Activated naive CD4-positive, alpha-beta T cell treated with anti-CD3 and anti-CD28 coated beads for 36 hours (primary cell): ENCODE results near the gene KMT2D. TPM values are rescaled to one million over a fixed set of nuclear protein-coding genes. Genes with fewer than 3 reads are reported as not detected.

ENCODE experiments used
- CTCF ChIA-PET: fragments of 350-600 bp; sonication (Branson Sonifier 250); formaldehyde crosslinking; loops from one replicate; lab custom pipeline; 2021; ENCODE audit warnings: antibody characterized with exemption; lab: Charles Lee
- DNase-seq: peaks from one replicate; pipeline ENCODE4 v3.0.0-alpha.2; 2020
- H3K27ac Mint-ChIP-seq: one replicate; pipeline ENCODE4 v1.8.0; 2021; ENCODE audit warnings: mild to moderate bottlenecking, mixed read lengths
- H3K27me3 Mint-ChIP-seq: one replicate; pipeline ENCODE4 v1.8.0; 2021; ENCODE audit warnings: low read depth, mixed read lengths
- H3K36me3 Mint-ChIP-seq: one replicate; pipeline ENCODE4 v1.8.0; 2021; ENCODE audit warnings: low read depth, mixed read lengths
- H3K4me1 Mint-ChIP-seq: one replicate; pipeline ENCODE4 v1.8.0; 2021; ENCODE audit warnings: low read depth, mixed read lengths
- H3K4me3 Mint-ChIP-seq: one replicate; pipeline ENCODE4 v1.8.0; 2021; ENCODE audit warnings: mild to moderate bottlenecking, moderate library complexity, mixed read lengths
- H3K9me3 Mint-ChIP-seq: one replicate; pipeline ENCODE4 v1.8.0; 2021; ENCODE audit warnings: mixed read lengths
- intact Hi-C: fragments of 100-400 bp; cut with micrococcal nuclease; formaldehyde crosslinking; loops from one replicate; pipeline ENCODE4 v1.15.1; 2023
- total RNA-seq, 2 experiments: library from RNA; stranded (reverse); gene quantifications; one replicate each; pipeline ENCODE4 v1.2.3, GENCODE V29; 2021

Gene KMT2D
- total RNA-seq, 2 experiments from 2014 or later = 44.9 to 49.0 TPM

DNA sequence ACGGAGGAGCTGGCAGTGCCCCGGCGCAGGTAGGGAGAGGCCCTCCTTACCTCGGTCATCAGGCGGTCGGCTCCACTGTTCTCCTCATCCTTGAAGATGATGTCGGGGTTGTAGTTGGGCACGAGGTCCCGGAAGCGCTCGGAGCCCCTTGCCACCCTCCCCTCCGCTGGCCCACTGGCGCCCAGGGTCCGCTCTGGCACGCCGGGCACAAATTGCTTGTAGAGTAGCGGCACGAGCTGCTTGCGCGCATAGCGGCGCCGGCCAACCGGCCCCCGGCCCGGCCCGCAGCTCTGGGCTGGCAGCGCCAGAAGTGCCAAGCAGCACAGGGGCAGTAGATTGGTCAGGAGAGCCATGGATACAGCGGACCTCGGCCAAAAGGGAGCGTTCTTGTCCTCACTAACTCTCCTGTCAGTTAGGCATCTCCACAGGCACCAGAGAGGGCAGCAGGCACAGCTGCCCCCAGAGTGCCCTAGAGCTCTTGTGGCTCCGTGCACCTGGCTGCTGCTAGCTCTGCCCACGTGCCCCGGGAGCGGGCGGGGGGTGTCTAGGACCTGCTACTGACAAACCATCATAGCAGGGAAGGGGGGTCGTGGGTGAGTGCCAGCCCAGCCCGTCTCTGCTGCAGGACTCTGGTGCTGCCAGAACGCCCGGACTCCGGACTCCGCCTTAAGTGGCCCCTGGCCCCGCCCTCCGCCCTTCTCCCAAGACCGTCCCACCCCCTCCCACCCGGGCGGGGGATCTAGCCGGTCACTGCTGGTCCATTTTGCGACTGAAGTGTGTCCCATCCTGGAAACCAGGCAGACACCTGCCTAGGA is 33.8 kb upstream of the KMT2D start, which contains the start of gene DHH:
Gene DHH (minus strand): TSS at position 642 of the 815 bp plus-strand sequence. CDS start 289 bp downstream, at position 353.
- DNase-seq = no peak
- intact Hi-C loops = loop anchor here (5.0 kb wide), 1 partner anchor 117 kb away; the partner anchor contains the start of gene WNT1
- Mint-ChIP-seq H3K4me3 (no peak within 1 kb of the TSS), H3K36me3 (peaks cover 4% of the 10 kb centered on the region), H3K27ac (no peak within 1 kb of the TSS), H3K9me3 (no peaks in the 10 kb centered on the region), H3K4me1 (peaks cover 36% of the 10 kb centered on the region), H3K27me3 (peaks cover 51% of the 10 kb centered on the region)
- CTCF ChIA-PET = interaction anchor here (0.6 to 4.9 kb wide), 16 partner anchors 8 to 141 kb away, joined by 3 to 73 read pairs (median 5); partner anchors contain the start of gene TUBA1B

DNA sequence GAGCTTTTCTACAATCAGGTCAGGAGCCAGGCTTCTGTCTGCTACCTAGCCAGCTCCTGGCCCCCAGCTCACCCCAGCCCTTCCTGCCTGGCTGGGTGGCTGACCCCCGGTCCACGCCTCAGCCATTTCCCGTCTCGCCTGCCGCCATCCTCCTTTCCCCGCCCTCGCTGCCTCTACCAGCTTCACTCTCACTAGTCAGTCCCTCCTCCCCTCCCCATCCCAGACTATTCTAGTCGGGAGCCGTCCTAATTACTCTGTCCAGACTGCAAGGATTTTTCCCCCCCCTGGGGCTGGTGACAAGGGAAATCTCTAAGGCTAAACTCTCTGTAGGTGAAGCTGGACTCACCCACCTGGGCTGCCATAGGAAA is 33.2 kb upstream of the KMT2D start:
- peaks cover 36% of the 10 kb centered on the region for H3K4me1 Mint-ChIP-seq

DNA sequence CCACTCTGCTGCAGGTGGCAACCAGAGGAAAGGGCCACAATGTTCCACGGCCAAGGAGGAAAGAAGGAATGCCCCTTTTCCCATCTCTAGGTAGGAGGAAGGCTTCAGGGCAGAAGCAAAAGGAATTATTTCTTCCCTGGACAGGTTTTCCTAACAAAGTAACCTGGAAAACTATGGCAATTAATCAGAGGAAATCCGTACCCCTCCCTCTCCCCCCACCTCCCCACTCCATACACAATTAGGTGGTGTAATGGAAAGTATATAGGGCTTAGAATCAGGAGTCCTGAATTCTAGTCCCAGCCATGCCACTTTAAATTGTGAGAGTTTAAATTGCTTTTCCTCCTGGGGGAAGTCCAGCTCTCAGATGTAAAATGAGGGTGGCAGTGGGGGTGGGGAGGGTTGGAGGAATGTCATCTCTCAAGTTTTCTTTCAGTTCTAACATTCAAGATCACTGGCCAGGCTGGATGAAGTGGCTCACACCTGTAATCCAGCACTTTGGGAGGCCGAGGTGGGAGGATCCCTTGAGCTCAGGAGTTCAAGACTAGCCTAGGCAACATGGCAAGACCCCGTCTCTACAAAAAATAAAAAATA is 32.3 kb upstream of the KMT2D start:
- Mint-ChIP-seq H3K27ac (no peak overlapping the region), H3K4me1 (peaks cover 44% of the 10 kb centered on the region), H3K27me3 (peaks cover 66% of the 10 kb centered on the region), H3K36me3 (peaks cover 4% of the 10 kb centered on the region), H3K4me3 (no peak overlapping the region), H3K9me3 (no peaks in the 10 kb centered on the region)
- CTCF ChIA-PET = interaction anchor here (0.6 to 4.9 kb wide), 22 partner anchors 8 to 155 kb away, joined by 3 to 73 read pairs (median 5); partner anchors contain the start of genes LMBR1L and RHEBL1
- intact Hi-C loops = loop anchor here (1.0 to 5.0 kb wide), 3 partner anchors 29 to 116 kb away; partner anchors contain the start of gene WNT1
- DNase-seq = no peak

More for the DNA sequence above, 33.2 kb upstream of the KMT2D start:
- Mint-ChIP-seq H3K4me3 (no peak overlapping the region), H3K36me3 (peaks cover 4% of the 10 kb centered on the region), H3K27me3 (peaks cover 57% of the 10 kb centered on the region), H3K27ac (no peak overlapping the region), H3K9me3 (no peaks in the 10 kb centered on the region)
- CTCF ChIA-PET = interaction anchor here (0.6 to 4.9 kb wide), 16 partner anchors 9 to 142 kb away, joined by 3 to 73 read pairs (median 5); partner anchors contain the start of gene TUBA1B
- no peak for DNase-seq
- intact Hi-C loops = loop anchor here (5.0 kb wide), 1 partner anchor 116 kb away; the partner anchor contains the start of gene WNT1

DNA sequence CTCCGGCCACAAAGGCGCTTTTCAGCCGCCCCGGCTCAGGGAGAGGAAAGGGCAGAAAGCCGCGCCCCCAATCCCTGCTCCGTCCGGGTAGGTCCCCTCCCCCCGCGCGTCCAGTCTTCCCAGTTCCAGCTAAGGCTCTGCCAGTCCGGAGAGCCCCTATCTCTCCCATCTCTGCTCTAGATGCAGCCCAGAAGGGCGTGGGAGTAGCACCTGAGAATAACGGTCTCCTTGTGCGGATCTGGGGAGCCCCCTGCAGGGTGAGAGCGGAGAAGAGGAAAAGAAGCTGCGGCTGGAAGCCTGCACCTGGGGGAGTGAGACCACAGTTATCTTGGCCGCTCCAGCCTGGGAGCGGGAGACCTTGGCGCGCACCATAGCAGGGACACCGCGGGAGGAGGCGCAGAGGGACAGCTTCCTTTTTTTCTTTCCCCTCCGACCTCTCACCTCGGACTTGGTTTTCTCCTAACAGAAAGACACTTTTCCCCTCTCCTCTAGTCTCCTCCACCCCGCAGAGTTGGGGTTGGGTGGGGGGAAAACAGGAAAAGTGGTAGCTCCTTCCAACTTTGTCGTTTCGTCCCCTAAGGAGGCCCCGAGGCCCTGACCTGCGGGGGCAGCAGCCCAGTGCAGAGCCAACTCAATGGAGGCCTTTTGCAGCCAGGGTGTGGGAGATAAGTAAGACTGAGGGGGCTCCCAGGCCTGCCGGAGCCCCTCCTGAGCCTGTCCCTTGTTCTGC is 31.7 kb upstream of the KMT2D start:
- Mint-ChIP-seq H3K9me3 (no peaks in the 10 kb centered on the region), H3K4me1 (peaks cover 48% of the 10 kb centered on the region), H3K36me3 (peaks cover 4% of the 10 kb centered on the region), H3K27me3 (peaks cover 66% of the 10 kb centered on the region), H3K27ac (no peak overlapping the region), H3K4me3 (peak overlapping the region; percentile 21)
- intact Hi-C loops = loop anchor here (1.0 to 5.0 kb wide), 3 partner anchors 28 to 115 kb away; partner anchors contain the start of gene WNT1
- CTCF ChIA-PET = interaction anchor here (0.6 to 4.9 kb wide), 23 partner anchors 8 to 156 kb away, joined by 3 to 73 read pairs (median 5); partner anchors contain the start of genes LMBR1L and RHEBL1
- peak; percentile 80 for DNase-seq

DNA sequence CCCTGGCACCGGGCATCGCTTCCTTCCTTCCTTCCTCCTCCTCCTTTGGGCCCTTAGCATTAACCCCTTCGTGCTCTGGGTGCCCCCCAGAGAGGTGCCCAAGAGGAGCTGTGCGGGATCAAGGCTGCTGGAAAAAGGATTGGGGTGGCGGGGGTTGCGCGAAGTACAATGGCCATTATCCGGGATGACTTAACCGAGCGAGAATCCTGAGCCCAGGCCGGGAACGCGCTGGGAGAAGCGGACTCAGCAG is 31.2 kb upstream of the KMT2D start:
- no peak for DNase-seq
- Mint-ChIP-seq H3K9me3 (no peaks in the 10 kb centered on the region), H3K36me3 (peaks cover 4% of the 10 kb centered on the region), H3K4me1 (peaks cover 48% of the 10 kb centered on the region), H3K27me3 (peaks cover 66% of the 10 kb centered on the region), H3K27ac (no peak overlapping the region), H3K4me3 (peak overlapping the region; percentile 21)
- intact Hi-C loops = loop anchor here (1.0 to 5.0 kb wide), 3 partner anchors 27 to 114 kb away; partner anchors contain the start of gene WNT1
- CTCF ChIA-PET = interaction anchor here (1.0 to 4.9 kb wide), 15 partner anchors 9 to 144 kb away, joined by 3 to 73 read pairs (median 5); partner anchors contain the start of genes LMBR1L and RHEBL1

DNA sequence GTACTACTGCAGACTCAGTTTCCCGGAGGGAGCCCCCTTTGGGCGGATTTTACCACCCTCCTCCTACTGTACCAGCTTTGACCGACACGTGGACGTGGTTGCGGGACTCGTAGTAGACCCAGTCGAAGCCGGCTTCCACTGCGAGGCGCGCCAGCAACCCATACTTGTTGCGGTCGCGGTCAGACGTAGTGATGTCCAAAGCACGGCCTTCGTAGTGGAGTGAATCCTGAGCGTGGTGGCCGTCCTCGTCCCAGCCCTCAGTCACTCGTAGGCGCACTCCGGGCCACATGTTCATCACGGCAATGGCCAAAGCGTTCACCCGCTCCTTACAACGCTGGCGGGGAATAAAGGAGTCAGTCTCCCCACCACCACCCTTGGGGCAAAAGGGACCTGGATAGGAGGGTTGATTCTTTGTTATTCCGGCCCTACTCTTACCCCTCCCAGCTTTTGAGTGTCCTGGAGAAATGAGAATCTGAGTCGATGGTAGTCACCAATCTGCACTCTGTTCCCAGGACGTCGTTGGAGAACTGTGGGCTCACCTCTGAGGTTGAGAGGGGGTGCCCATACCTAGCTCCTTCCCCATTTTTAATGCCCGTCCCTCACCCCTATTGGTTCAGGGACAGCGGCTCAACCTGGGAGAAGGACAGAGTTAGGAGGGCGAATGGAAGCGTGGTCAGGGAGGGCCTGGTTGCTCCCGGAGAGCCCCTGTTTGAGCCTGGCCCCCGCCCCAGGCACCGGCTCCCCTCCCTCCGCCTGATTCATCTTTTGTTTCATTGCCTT is 30.7 kb upstream of the KMT2D start:
- no peak for DNase-seq
- no peaks in the 10 kb centered on the region for H3K9me3 Mint-ChIP-seq
- H3K27ac Mint-ChIP-seq = no peak overlapping the region
- H3K27me3 Mint-ChIP-seq = peaks cover 66% of the 10 kb centered on the region
- H3K4me3 Mint-ChIP-seq = no peak overlapping the region
- CTCF ChIA-PET = interaction anchor here (1.2 to 4.9 kb wide), 14 partner anchors 9 to 143 kb away, joined by 3 to 73 read pairs (median 6); partner anchors contain the start of genes LMBR1L and RHEBL1
- peaks cover 48% of the 10 kb centered on the region for H3K4me1 Mint-ChIP-seq
- intact Hi-C loops = loop anchor here (5.0 kb wide), 1 partner anchor 114 kb away; the partner anchor contains the start of gene WNT1
- H3K36me3 Mint-ChIP-seq = peaks cover 2% of the 10 kb centered on the region

DNA sequence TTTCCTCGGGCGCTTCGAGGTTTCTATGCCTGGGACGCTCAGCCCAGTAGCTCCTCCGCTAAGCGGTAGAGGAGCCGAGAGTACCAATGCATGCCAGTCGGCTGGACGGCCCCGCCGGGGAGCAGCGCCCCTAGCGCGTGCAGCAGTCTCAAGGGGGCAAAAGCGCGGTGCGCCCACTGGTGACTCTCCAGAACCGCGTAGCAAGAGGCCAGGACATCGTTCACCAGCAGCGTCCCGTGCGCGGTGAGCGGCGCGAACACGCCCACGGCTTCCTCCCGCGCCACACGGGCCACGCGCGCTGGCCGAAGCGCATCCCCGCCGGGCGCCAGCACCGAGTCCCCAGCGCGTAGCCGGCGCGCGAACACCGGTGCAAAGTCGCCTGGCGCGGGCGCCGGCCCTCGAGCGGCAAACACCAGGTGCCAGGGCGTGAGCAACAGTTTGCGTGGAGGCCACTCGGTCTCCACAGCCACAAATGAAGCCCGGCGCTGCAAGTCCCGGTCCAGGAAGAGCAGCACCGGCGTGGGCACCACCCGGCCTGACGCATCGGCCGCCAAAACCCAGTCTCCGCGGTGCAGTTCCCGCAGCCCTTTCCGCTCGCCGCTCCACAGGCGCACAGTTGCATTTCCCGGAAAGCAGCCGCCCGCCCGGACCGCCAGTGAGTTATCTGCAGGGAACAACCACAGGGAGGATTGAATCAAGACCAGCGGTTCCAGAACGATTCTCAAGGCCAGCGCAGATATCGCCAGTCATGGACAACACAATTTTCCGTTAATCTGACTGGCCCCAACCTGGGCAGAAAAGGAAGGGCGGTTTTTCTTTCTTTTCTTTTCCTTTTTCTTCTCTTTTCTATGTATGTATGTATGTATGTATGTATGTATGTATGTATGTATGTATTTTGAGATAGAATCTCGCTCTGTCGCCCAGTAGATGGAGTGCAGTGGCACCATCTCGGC is 29.5 kb upstream of the KMT2D start:
- H3K27ac Mint-ChIP-seq = no peak overlapping the region
- H3K4me3 Mint-ChIP-seq = peak overlapping the region; percentile 68
- intact Hi-C loops = loop anchor here (5.0 kb wide), 2 partner anchors 113 to 252 kb away; partner anchors contain the start of gene WNT1
- CTCF ChIA-PET = interaction anchor here (0.6 to 6.9 kb wide), 12 partner anchors 11 to 154 kb away, joined by 3 to 209 read pairs (median 25); partner anchors contain the start of genes DDN, LMBR1L and TUBA1B
- peaks cover 48% of the 10 kb centered on the region for H3K4me1 Mint-ChIP-seq
- peak; percentile 58 for DNase-seq
- H3K27me3 Mint-ChIP-seq = peaks cover 60% of the 10 kb centered on the region
- H3K9me3 Mint-ChIP-seq = no peaks in the 10 kb centered on the region
- H3K36me3 Mint-ChIP-seq = peaks cover 2% of the 10 kb centered on the region

DNA sequence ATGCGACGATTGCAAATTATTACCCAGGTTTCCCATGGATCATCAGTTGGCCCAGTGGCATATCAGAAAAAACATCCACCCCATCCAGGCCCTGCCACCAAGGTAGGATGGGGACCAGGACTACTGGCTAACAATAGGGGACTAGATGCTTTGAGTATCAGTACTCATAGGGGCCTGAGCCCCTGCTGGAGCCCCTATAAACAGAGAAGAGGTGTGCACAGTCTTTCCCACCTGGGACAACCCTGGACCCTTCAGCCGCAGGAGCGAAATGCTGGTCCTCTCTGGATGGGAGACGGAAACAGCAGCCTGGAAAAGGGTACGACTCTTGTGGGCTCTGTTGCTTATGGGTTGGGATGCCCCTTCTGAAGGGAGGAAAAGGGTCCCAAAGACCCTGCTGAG is 28.3 kb upstream of the KMT2D start:
- Mint-ChIP-seq H3K27ac (no peak overlapping the region), H3K4me3 (no peak overlapping the region), H3K27me3 (peaks cover 57% of the 10 kb centered on the region), H3K4me1 (peaks cover 46% of the 10 kb centered on the region), H3K9me3 (no peaks in the 10 kb centered on the region), H3K36me3 (no peaks in the 10 kb centered on the region)
- no peak for DNase-seq
- intact Hi-C loops = loop anchor here (1.0 to 5.0 kb wide), 6 partner anchors 9 to 253 kb away; partner anchors contain the start of gene LMBR1L
- CTCF ChIA-PET = interaction anchor here (0.8 to 6.9 kb wide), 29 partner anchors 10 to 223 kb away, joined by 3 to 209 read pairs (median 6); partner anchors contain the start of genes ARF3, DDN, KMT2D and LMBR1L

DNA sequence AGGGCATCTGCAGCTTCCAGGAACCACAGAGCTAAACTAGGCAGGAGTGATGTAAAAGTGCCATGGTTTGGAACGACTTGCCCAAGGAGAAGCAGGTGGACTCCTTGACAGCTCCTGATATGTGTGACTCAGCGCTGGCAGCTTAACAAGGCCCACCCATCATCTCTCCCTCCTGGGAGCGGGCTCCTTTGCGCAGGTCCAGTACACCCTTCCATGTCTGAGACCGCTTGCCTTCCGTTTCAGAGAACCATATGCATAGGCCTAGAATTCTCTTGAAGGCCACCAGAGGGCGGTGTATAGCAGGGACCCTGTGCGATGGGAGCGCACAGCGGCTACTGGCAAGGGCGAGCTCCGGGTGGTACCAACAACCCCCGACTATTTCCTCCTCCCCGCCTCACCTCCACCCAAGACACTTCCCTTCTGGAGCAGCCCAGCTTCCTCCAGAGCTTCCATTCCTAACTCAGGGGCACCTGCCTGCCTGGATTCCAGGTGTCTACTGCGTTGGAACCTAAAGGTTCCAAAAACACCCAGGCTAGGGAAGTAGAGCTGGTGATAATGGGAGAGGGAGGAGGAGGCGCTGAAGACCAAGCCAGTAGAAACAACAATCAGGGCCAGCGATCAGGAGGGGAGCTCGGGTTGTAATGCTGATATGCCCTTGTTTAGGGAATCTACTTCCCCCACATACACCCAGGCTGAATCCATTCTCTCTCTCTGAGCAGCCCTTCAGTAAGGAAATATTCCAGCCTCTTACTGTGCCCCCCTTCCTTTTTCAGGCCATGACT is 27.7 kb upstream of the KMT2D start:
- intact Hi-C loops = loop anchor here (1.0 to 5.0 kb wide), 6 partner anchors 10 to 254 kb away; partner anchors contain the start of gene LMBR1L
- no peak overlapping the region for H3K27ac Mint-ChIP-seq

More for the DNA sequence above, 27.7 kb upstream of the KMT2D start:
- Mint-ChIP-seq H3K9me3 (no peaks in the 10 kb centered on the region), H3K27me3 (peaks cover 51% of the 10 kb centered on the region), H3K36me3 (no peaks in the 10 kb centered on the region), H3K4me3 (no peak overlapping the region), H3K4me1 (peaks cover 40% of the 10 kb centered on the region)
- DNase-seq = peak; percentile 80
- CTCF ChIA-PET = interaction anchor here (0.7 to 6.9 kb wide), 42 partner anchors 10 to 222 kb away, joined by 3 to 209 read pairs (median 5); partner anchors contain the start of genes ARF3, DDN, KMT2D and LMBR1L
